ENCODE measurements around the gene PPP4C.

GRCh38 chr16:30092373-30093010 is 16.7 kb downstream of the PPP4C start:
- peak; percentile 44 to 84 (median 64) for TF ChIP-seq CTCF (IDR thresholded peaks at IDR 0.05)
- no peak for TF ChIP-seq POLR2A (IDR thresholded peaks at IDR 0.05)
